DND-41 (cell line): ENCODE data around the gene APOBEC3C.

Experiments used
- CTCF ChIP-seq: IDR thresholded peaks from 2 replicates; pipeline ENCODE4 v1.5.1; 2012; ENCODE audit warnings: borderline replicate concordance, low read length, moderate library complexity, mild to moderate bottlenecking; ENCODE audit not compliant: poor library complexity, severe bottlenecking; ENCODE audit errors: extremely low read depth
- EZH2 ChIP-seq: IDR thresholded peaks from 3 replicates; pipeline ENCODE4 v1.6.1; 2012; ENCODE audit warnings: borderline replicate concordance, low read depth, mild to moderate bottlenecking, moderate library complexity, low read length, inconsistent platforms; ENCODE audit not compliant: severe bottlenecking

GRCh38 chr22:38968801-38969200 lies 45.3 kb upstream of the APOBEC3C start:
- TF ChIP-seq CTCF (no peak), EZH2 (no peak)
